HL-60/S4 treated with phorbol 12-myristate 13-acetate at 8.2 ng/mL for 4 days and 3 days (cell line): ENCODE measurements around the gene NR3C2.
"Not testable (repeated sequence)": the region's sequence is repeated elsewhere in the genome, so short reads cannot be mapped to it uniquely, and the experiment has no call there.

Source experiments
- in situ Hi-C: fragments of 300-500 bp; cut with MboI; formaldehyde crosslinking; loops from 2 replicates; pipeline ENCODE4 v1.15.0; 2022; ENCODE audit warnings: low sequenced_read_pairs

NR3C2 gene

DNA sequence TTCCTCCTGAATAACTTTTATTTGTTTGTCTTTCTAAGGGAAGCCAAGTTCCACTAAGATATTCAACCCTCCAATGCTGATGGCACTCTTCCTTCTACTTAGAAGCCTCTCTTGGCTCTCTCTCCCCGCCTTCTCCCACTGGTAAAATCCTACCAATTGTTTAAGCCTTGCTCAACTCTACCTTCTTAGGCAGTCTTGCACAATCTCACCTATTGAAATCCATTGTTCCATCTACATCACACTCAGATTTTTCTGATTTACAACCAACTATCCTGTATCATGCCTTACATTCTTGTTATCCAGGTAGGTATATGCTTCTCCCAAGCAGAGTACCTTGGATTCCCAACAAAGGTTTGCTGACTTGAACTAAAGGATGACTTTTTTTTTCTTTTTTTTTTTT lies 69.1 kb downstream of the NR3C2 start:
- in situ Hi-C loops, result no loop called here

DNA sequence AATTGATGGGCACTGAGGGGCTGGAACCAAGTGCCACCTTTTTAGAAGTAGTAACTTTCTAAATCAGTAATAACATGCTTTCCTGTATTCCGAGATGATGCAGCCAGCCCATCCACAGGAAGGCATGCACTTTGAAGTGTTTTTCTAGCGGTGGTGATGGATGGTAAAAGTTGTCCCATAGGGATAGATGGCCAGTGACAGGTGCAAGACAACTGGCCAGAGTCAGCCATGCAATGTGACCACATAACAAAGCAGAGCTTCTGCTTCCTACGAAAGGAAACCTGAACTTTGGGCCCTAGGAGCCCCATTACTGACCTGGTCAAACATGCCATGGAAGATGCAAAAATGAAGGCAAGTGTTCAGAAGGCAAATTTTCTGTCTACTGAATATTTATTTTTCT lies 72.3 kb downstream of the NR3C2 start:
- in situ Hi-C loops, result no loop called here

DNA sequence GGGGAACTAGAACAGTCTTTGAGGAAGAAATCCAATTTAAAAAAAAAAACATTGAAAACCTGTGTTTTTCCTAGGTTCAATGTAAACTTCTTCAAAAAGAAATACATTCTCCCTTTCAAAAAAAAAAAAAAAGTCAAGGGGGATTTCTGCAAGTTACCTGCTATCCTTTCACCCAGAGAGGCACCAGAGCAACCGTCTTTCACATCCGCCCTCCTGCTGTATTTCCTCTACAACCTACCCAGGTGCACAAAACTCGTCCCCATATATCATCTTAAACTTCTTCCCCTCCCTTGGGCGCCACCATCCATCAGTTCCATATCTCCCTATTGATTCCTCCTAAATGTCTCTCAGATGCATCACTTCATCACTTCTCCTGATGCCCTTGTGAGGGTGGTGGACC lies 74.5 kb downstream of the NR3C2 start:
- in situ Hi-C loops, result no loop called here

DNA sequence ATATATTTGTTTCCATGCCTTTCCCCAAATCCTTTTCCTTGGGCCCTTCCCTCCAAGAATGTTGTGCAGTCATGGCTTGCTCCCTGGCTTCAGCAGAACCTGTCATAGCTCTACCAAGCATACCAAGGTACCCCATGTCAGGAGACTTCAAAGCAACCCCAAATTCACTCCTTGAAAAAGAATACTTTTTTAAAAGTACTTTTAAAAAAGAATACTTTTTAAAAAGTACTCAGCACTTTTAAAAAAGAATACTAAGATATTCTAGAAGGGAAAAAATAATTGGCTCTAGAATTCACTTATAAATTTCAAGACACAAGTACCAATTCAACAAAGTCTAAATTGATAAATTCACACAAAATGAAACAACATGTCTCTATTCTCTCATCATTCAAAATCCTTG lies 76.0 kb downstream of the NR3C2 start:
- in situ Hi-C loops, result no loop called here

DNA sequence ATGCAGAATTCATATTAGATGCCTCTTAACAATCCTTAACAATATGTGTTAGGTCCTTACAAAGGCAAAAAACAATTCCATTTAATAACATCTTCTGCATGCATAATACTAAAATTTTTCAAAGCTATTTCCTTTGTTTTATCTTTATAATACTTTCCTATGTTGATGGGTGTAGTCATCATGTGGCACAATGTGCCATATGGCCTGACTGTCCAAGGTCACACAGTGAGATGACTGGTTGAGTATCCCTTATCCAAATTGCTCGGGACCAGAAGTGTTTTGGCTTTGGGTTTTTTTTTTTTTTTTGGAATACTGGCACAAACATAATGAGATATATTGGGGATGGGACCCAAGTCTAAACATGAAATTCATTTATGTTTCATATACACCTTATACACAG lies 77.7 kb downstream of the NR3C2 start:
- in situ Hi-C loops, result no loop called here

DNA sequence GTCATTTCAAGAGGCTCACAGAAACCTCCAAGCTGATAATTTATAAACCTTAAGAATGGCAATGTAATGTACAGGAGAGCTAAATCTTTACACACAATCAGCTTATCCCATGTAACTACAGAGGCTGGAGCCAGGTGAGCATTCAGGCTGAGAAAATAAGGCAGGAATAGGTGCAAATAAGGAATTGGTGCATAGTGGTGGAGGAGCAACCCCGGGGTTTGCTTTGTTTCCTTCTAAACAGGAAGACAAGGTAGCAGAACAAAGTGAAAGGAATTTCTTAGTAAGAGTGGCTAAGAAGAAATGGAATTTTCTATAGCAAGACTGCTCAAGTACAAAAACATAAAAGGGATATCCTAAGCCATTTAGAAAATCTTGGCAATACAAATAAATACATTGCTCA lies 82.4 kb downstream of the NR3C2 start:
- in situ Hi-C loops, result no loop called here

DNA sequence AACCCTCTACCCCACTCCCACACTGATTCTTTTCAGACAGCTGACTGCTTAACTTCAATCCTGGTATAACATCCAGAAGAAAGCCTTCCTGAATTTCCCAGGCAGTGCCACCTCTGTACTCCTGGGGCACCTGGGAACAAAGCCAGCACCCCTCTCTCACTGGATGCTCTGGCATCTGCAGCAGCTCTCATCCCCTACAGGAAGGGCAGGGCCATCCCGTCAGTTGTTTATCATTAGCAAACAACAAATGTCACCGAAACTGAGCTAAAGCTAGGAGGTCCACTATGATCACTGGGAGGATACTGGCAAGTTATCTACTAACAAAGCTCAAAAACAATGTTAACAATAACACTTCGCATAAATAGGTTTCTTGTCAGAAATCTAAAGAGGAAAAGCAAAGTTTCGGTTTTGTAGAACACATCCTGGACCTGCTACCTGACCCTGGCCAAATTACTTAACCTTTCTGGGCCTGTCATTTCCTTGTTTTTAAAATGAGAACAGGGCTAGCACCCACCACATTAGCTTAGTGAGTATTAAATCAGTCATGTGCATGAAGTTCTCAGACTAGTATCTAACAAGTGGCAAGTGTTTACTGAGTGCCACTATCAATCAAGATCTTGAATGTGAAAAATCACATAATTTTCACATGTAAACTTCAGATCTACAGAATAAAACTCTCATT lies 86.6 kb downstream of the NR3C2 start:
- in situ Hi-C loops, result no loop called here

DNA sequence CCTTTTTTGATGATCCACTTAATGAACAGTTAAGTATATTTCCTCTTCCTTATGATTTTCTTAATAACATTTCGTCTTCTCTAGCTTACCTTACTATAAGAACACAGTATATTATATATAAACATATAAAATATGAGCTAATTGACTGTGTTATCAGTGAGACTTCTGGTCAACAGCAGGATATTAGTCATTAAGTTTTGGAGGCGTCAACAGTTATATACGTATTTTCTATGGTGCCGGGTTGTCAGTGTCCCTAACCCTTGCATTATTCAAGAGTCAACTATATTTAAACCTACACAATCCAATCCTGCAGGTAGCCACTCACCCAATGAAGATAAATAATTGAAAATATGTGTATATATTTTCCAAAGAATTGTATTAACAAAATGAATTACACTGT lies 88.0 kb downstream of the NR3C2 start:
- in situ Hi-C loops, result no loop called here

DNA sequence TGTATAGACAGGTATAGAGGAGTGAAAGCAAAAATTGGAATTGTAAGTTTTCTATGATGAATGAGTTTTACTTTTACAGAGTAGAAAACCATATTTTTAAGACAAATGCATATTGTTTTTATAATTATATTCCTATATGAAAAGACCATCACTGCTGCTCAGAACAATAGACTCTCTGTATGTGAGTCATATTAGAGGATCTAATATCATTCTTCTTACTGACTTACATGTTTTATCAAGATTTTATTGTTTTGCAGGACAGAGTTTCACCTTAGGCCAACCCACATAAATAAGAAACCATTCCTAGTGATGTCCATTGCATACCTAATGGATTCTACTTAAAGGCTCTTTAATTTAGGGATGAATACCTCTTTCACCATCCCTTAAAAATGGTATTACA lies 88.6 kb downstream of the NR3C2 start:
- in situ Hi-C loops, result no loop called here

DNA sequence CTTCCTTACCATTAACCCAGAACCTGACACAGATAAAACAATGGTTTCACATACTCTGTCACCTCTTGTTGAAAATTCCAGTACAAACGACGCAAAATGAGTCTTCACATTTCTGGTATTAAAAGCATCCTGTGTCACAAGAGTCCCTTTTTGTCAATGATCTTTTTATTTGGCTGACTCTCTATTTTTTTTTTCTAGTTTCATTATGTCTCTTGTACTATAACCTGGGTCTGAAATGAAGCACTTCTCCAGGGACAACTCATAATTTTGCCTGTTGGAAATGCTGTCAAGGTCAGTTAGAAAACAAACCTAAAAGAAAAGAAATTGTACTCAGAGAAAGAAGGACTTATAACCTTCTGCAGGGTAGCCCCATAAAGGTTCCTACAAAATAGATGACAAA lies 93.1 kb downstream of the NR3C2 start:
- in situ Hi-C loops, result no loop called here

DNA sequence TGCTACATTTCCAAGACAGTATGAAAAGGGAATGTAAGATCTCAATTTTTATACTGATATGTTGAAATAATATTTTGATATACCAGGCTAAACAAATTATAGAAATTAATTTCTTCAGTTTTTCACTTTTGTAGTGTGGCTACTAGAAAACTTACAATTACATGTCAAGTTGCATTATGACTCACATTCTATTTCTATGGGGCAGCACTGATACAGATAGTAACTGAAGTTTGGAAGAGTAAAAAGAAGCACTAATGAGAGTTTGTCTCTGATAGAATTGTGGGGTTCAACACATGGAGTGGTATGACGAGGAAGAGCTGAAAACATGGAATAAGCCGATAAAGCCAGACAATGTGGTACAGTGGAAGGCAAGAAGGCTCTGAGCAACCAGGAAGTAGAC lies 95.6 kb downstream of the NR3C2 start:
- in situ Hi-C loops, result no loop called here

DNA sequence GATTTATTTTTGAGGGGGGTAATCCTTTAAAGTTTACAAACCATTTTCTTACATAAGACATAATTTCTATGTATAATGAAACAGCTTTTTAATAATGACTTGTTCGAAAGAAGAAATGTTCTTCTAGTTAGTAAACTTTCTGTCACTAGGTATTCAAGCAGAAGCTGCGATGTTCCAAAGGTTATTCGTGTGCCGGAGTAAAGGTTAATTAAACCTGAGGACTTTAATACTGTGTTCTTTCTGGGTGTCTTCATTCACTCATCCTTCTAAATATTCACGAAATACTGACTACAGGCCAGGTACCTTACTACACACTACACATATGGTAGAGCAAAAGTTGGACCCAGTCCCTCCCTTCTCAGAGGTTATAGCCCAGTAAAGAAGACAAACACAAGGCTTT lies 96.7 kb downstream of the NR3C2 start:
- in situ Hi-C loops, result no loop called here

DNA sequence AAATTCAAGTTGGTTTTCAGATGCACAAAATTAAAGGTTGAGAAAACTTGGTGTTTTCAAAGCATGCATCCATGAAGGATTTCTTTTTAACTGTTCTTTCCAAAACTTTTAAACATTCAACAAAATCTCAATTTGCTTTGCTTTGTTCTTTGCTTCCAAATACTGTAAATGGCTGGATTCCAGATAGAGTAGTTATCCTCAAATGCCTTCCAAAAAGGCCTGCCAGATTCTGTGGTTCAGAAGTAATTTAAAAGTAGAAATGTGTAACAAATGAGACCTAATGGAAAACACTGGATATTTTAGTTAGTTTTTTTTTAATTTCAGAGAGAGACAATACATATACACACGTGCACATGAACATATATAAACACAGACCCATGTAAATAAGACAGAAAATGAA lies 97.3 kb downstream of the NR3C2 start:
- in situ Hi-C loops, result no loop called here

DNA sequence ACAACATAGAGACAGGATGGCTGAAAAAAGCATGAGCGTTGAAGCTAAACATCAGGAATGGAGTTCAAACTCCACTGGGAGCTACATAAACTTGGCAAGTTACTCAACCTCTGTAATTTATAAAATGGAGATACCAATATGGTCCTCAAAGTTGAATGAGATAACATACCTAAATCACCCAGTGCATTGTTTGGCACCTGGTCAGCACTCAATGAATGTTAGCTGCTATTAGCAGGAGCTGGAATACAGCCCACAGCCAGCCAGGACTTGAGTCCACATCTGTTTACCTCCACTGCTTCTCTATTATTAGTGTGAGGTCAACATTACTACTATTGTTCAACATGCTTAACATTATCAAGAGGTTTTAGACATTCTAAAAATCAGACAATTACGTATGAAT lies 97.9 kb downstream of the NR3C2 start:
- in situ Hi-C loops, result no loop called here

DNA sequence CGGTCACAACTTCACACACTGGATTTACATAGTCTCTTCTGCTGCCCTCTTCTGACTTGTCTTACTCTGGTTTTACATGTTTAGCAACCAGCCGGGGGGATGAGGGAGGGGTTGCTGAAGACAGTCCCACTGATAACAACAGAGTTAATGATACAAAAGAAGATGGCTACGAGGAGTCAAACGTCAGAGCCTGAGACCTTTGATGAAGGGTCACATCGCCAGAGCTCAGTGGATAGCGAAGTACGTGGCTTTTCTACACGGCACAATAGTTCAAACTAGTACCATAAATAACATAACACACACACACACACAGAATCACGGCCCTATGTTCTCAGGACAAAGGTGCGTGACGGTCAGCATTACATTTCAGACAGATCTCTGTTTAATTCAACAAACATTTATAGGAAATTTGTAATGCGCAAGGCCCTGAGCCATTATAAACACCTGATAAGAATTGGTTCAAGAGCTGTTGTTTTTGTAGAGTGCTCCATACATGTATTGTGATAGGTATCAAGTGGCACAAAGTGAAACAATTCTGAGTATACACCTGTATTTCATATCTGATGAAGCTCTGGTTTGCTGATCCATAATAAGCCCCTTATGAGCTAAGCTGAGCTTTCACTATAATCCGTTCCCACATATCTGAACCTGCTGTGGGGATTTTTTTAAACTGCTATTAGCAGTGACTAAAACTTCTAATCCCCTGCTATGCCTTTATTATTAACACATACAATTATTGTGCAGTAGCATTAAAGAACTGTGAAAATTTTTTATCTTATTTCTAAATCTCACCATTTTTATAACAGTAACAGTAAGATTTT lies 100.0 kb downstream of the NR3C2 start:
- in situ Hi-C loops, result no loop called here

DNA sequence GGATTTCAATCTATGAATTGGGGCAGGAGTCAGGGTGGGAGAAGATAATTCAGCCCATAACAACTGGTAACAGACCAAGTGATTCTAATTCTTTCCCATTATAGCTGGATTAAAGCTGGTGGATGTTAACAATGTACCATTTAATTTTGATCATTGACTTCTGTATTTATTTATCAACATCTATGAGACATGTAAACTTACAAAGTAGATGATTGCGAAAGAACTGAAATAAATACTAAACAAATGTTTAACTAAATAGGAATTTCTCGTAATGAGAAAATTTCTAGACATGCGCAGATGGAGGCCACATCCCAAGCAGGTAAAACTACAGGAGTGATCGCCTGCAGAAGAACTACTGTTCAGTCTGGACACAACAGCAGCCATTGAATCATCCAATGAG lies 107.1 kb downstream of the NR3C2 start:
- in situ Hi-C loops, result no loop called here

DNA sequence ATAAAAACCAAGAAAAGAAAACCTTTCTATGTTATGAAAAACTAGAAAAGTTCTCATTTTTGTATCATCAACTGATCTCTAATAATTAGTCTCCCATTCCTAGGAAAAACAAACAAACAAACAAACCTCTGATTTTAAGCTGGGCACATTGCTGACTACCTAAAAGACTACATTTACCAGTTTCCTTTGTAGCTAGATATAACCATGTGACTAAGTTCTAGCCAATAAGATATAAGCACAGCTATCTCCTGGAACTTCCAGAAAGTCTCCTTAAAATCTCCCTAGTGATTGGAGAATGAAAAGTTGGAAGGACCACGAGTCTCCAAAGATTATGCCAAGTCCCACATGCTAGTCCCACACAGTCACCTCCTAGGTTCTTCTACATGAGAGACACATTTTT lies 108.9 kb downstream of the NR3C2 start:
- in situ Hi-C loops, result no loop called here

DNA sequence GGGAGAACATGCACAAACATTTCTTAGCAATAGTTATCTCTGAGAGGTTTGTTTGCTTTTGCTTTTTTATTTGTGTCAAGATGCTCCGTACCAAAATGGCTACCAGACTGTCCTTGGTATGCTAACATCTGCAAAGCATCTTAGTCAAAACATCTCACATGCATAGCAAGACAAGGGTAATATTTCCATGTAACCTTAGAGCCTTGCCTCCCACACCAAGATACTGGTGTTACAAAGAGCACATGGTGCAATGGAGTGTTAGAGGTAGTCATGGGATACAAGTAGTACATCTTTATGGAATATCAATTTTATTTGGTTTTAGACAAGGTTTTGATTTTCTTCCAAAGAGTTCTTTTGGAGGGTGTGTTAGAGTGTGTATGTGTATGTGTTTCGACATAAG lies 109.7 kb downstream of the NR3C2 start:
- in situ Hi-C loops, result no loop called here

DNA sequence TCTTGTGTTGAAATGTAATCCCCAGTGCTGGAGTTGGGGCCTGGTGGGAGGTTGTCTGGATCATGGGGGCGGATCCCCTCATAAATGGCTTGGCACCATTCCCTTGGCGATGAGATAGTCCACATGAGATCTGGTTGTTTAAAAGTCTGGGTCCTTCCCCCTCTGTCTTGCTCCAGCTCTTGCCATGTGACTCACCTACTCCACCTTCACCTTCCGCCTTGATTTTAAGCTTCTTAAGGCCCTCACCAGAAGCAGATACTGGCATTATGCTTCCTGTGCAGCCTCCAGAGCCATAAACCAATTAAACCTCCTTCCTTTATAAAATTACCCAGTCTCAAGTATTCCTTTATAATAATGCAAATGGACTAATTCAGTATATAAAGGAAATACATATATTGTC lies 111.5 kb downstream of the NR3C2 start:
- in situ Hi-C loops, result no loop called here

DNA sequence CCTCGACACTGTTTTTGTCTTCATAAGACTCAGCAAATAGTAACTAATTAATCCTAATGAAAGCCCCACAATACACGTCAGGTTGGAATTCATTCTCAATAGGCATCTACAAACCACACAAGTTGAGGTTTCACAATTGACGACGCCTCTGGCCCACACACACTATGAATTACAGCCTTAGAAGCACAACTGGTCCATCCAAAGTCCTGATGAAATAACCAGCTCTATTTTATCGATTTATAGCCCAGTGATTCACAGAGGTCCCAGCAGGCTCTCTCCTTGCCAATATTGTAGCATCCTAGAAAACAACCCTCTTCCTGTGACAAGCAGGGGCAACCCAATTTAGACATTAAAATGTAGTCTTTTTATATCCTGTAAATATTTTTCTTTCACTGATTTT lies 112.1 kb downstream of the NR3C2 start:
- in situ Hi-C loops, result no loop called here

DNA sequence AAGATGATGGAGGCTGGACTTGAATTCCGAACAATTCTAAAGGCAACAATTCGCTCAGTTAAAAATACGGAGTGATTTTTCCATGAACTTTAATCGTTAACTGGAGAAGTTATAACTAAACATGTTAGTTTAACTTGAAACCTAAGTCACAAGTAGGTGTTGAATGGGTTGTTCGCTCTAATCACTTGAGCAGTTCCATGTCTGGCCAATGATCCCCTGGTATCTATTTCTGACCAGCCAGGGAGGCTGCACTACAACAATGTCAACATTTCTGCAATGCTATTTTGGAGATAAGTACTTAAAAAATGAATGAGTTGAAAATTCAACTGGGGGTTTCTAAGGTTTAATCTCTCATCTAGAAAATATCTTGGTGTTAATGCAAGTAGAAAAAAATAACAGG lies 112.5 kb downstream of the NR3C2 start:
- in situ Hi-C loops, result no loop called here

DNA sequence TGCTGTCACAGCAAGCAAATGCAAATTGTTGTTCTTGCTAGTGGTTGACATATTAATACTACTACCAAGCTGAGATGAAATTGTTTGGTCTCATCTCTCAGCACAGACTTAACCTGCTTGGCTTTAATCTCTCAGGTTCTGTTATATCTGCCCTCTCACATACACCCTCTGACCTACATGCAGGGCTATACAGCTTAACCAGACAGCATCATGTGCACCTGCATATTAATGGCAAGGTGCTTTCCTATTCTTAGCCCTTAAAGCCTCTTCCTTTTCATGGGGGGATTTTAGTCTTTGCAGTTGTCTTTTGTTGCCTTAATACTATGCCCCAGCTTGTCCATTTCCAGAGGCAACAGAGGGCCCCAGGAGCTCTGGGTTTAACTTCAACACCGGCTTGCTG lies 114.5 kb downstream of the NR3C2 start:
- in situ Hi-C loops, result no loop called here

DNA sequence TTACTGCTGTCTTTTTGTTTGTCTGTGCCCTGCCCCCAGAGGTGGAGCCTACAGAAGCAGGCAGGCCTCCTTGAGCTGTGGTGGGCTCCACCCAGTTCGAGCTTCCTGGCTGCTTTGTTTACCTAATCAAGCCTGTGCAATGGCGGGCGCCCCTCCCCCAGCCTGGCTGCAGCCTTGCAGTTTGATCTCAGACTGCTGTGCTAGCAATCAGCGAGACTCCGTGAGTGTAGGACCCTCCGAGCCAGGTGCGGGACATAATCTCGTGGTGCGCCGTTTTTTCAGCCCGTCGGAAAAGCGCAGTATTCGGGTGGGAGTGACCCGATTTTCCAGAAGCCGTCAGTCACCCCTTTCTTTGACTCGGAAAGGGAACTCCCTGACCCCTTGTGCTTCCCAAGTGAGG lies 118.9 kb downstream of the NR3C2 start:
- in situ Hi-C loops, result not testable (repeated sequence)
